Amniotic epithelial cell (primary cell): ENCODE results near the gene ASXL1.

ENCODE experiments used
- DNase-seq: peaks from one replicate; pipeline ENCODE4 v3.0.0-alpha.2; 2010; ENCODE audit warnings: low read depth

Gene ASXL1

GRCh38 chr20:32441638-32442037 is 83.5 kb downstream of the ASXL1 start:
- no peak for DNase-seq

- DNase-seq, result peak; percentile 43
Measured at GRCh38 chr20:32442630-32443373, 84.7 kb downstream of the ASXL1 start.

GRCh38 chr20:32443386-32443974 is 85.3 kb downstream of the ASXL1 start:
- DNase-seq, result peak; percentile 40

GRCh38 chr20:32444474-32445220 is 86.5 kb downstream of the ASXL1 start:
- no peak for DNase-seq

- peak; percentile 53 for DNase-seq
Measured at GRCh38 chr20:32445539-32446273, 87.6 kb downstream of the ASXL1 start.

- DNase-seq, result no peak
Measured at GRCh38 chr20:32446301-32447100, 88.4 kb downstream of the ASXL1 start.

- no peak for DNase-seq
Measured at GRCh38 chr20:32447136-32448027, 89.3 kb downstream of the ASXL1 start.

- DNase-seq, result no peak
Measured at GRCh38 chr20:32448306-32449056, 90.3 kb downstream of the ASXL1 start.

- no peak for DNase-seq
Measured at GRCh38 chr20:32449057-32449889, 91.1 kb downstream of the ASXL1 start.

GRCh38 chr20:32449890-32450401 is 91.8 kb downstream of the ASXL1 start:
- no peak for DNase-seq

- DNase-seq, result no peak
Measured at GRCh38 chr20:32450484-32451061, 92.4 kb downstream of the ASXL1 start.

- DNase-seq, result no peak
Measured at GRCh38 chr20:32451340-32451681, 93.2 kb downstream of the ASXL1 start.

GRCh38 chr20:32451682-32452461 is 93.7 kb downstream of the ASXL1 start:
- no peak for DNase-seq

GRCh38 chr20:32452776-32453466 is 94.8 kb downstream of the ASXL1 start:
- DNase-seq, result no peak

- no peak for DNase-seq
Measured at GRCh38 chr20:32453467-32454163, 95.5 kb downstream of the ASXL1 start.
